ENCODE measurements around the gene PDX1. TPM values are rescaled to one million over a fixed set of nuclear protein-coding genes. Genes with fewer than 3 reads are reported as not detected.

Gene PDX1
- total RNA-seq, 1 experiment from 2014 or later: not detected

GRCh38 chr13:27907121-27907787 is 12.5 kb upstream of the PDX1 start:
- Histone ChIP-seq H3F3A (ENCODE audit: insufficient read depth, low read depth) (no peaks in the 10 kb centered on the region), H3K27ac (no peak overlapping the region), H3K9me3 (ENCODE audit: insufficient read depth, low read depth) (no peaks in the 10 kb centered on the region), H3K4me2 (no peak overlapping the region), H3K4me3 (no peak overlapping the region), H3K4me1 (replicated peaks; ENCODE audit: insufficient read depth) (0 out of 2 replicates have a peak, but pooled peaks cover under 1% of the 10 kb centered on the region), H3K9me2 (ENCODE audit: insufficient read depth) (no peaks in the 10 kb centered on the region), H3K27me3 (ENCODE audit: insufficient read depth, low read depth) (peaks cover 34% of the 10 kb centered on the region), H2AFZ (no peak overlapping the region), H3K79me2 (ENCODE audit: low read depth) (no peaks in the 10 kb centered on the region), H3K36me3 (ENCODE audit: low read depth) (no peaks in the 10 kb centered on the region), H4K20me1 (ENCODE audit: insufficient read depth) (no peaks in the 10 kb centered on the region)
- POLR2A ChIA-PET (ENCODE audit: unreplicated experiment): no interaction called here
- no peak for TF ChIP-seq EZH2 (IDR thresholded peaks at IDR 0.05; ENCODE audit: low read depth)
- TF ChIP-seq, protein P1, sequence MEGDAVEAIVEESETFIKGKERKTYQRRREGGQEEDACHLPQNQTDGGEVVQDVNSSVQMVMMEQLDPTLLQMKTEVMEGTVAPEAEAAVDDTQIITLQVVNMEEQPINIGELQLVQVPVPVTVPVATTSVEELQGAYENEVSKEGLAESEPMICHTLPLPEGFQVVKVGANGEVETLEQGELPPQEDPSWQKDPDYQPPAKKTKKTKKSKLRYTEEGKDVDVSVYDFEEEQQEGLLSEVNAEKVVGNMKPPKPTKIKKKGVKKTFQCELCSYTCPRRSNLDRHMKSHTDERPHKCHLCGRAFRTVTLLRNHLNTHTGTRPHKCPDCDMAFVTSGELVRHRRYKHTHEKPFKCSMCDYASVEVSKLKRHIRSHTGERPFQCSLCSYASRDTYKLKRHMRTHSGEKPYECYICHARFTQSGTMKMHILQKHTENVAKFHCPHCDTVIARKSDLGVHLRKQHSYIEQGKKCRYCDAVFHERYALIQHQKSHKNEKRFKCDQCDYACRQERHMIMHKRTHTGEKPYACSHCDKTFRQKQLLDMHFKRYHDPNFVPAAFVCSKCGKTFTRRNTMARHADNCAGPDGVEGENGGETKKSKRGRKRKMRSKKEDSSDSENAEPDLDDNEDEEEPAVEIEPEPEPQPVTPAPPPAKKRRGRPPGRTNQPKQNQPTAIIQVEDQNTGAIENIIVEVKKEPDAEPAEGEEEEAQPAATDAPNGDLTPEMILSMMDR (conservative IDR thresholded peaks at IDR 0.05): no peak
- intact Hi-C loops (cut with micrococcal nuclease; ENCODE audit: unreplicated experiment): no loop called here
- no TSS peak for BruUV-seq (replicated peaks)
- CTCF ChIA-PET: no interaction called here
- DNase-seq: no peak

DNA sequence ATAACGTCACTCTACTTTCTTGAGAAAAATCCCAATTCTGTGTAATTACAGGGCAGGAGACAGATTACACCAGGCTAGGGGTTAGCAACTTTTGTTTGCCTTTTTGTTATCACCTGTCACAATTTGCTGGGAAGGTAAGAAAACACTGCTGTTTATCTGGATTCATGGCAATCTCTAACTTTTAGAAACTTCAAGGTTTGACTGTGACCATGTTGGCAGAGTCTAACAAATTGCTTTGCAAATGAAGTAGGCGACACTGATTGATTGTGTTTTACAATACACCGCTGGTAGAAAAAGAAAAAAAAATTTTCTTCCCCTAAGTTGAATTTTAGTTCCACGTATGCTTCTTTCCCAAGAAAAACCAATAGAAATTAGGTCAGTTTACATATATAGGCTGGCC is 10.4 kb upstream of the PDX1 start:
- CTCF ChIA-PET: no interaction called here

DNA sequence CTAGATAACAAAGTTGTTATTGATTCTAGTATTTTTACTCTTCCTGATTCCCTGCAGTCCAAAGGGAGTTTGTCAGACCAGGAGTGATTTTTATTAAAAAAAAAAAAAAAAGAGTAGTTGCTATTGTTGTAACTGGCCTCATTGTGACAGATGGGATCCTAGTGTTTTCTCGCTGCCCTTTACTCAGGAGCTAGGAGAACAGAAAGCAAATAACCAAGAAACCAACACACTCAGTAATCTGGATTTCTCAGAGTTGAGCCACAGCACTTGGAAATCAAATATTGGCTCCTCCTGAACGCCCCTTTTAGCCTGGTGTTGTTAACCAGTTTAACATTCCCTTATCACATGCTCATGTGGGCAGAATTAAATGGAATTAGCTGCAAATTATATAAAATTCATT is 8.3 kb upstream of the PDX1 start:
- Histone ChIP-seq H3K4me3 (no peak overlapping the region), H3K36me3 (ENCODE audit: low read depth) (no peaks in the 10 kb centered on the region), H3K27ac (no peak overlapping the region), H3K9me3 (ENCODE audit: insufficient read depth, low read depth) (no peaks in the 10 kb centered on the region), H3K4me1 (replicated peaks; ENCODE audit: insufficient read depth) (peaks cover 33% of the 10 kb centered on the region), H4K20me1 (ENCODE audit: insufficient read depth) (no peaks in the 10 kb centered on the region), H3K79me2 (ENCODE audit: low read depth) (no peaks in the 10 kb centered on the region), H3K27me3 (ENCODE audit: insufficient read depth, low read depth) (peaks cover 22% of the 10 kb centered on the region), H2AFZ (no peak overlapping the region), H3K9me2 (ENCODE audit: insufficient read depth) (no peaks in the 10 kb centered on the region), H3F3A (ENCODE audit: insufficient read depth, low read depth) (peaks cover 9% of the 10 kb centered on the region), H3K4me2 (no peak overlapping the region)
- no TSS peak for BruUV-seq (replicated peaks)
- CTCF ChIA-PET: no interaction called here
- POLR2A ChIA-PET (ENCODE audit: unreplicated experiment): no interaction called here
- intact Hi-C loops (cut with micrococcal nuclease; ENCODE audit: unreplicated experiment): no loop called here
- no peak for TF ChIP-seq EZH2 (IDR thresholded peaks at IDR 0.05; ENCODE audit: low read depth)
- TF ChIP-seq, protein P1 (conservative IDR thresholded peaks at IDR 0.05): no peak
- no peak for DNase-seq

More for the DNA sequence above, 10.4 kb upstream of the PDX1 start:
- no peak overlapping the region for H3K4me3 ChIP-seq
- no peaks in the 10 kb centered on the region for H3K79me2 ChIP-seq (ENCODE audit: low read depth)
- DNase-seq: no peak
- H3K9me2 ChIP-seq (ENCODE audit: insufficient read depth): no peaks in the 10 kb centered on the region
- H3K4me1 ChIP-seq (replicated peaks; ENCODE audit: insufficient read depth): peaks cover 21% of the 10 kb centered on the region
- no peaks in the 10 kb centered on the region for H3K36me3 ChIP-seq (ENCODE audit: low read depth)
- H3K9me3 ChIP-seq (ENCODE audit: insufficient read depth, low read depth): no peaks in the 10 kb centered on the region
- no peak for TF ChIP-seq EZH2 (IDR thresholded peaks at IDR 0.05; ENCODE audit: low read depth)
- TF ChIP-seq, protein P1 (conservative IDR thresholded peaks at IDR 0.05): no peak
- no peak overlapping the region for H2AFZ ChIP-seq
- no peak overlapping the region for H3K4me2 ChIP-seq
- H3K27ac ChIP-seq: no peak overlapping the region
- POLR2A ChIA-PET (ENCODE audit: unreplicated experiment): no interaction called here
- no TSS peak for BruUV-seq (replicated peaks)
- H4K20me1 ChIP-seq (ENCODE audit: insufficient read depth): no peaks in the 10 kb centered on the region
- peaks cover 31% of the 10 kb centered on the region for H3K27me3 ChIP-seq (ENCODE audit: insufficient read depth, low read depth)
- H3F3A ChIP-seq (ENCODE audit: insufficient read depth, low read depth): peaks cover 9% of the 10 kb centered on the region
- intact Hi-C loops (cut with micrococcal nuclease; ENCODE audit: unreplicated experiment): no loop called here
